Measurements from ENCODE around the gene BNC2.

Gene BNC2

GRCh38 chr9:16873126-16873802, 2.8 kb upstream of the BNC2 start:
- no peaks in the 10 kb centered on the region for H3F3A ChIP-seq (ENCODE audit: insufficient read depth, low read length)
- H3K4me2 ChIP-seq (ENCODE audit: low read depth, low read length), result no peak overlapping the region
- H3K4me3 ChIP-seq (ENCODE audit: low read length), result no peak overlapping the region
- no peaks in the 10 kb centered on the region for H3K27me3 ChIP-seq (replicated peaks; ENCODE audit: insufficient read depth, low read length)
- DNase-seq, result no peak
- no peak overlapping the region for H3K27ac ChIP-seq (ENCODE audit: low read length)
- no peaks in the 10 kb centered on the region for H4K20me1 ChIP-seq (ENCODE audit: insufficient read depth, low read length)
- no peak for TF ChIP-seq EZH2 (optimal IDR thresholded peaks at IDR 0.05; ENCODE audit: low read depth, low read length)
- TF ChIP-seq EZH2phosphoT487 (IDR thresholded peaks at IDR 0.05; ENCODE audit: low read length), result no peak
- TF ChIP-seq CTCF (IDR thresholded peaks at IDR 0.05; ENCODE audit: low read length), result no peak
- H2AFZ ChIP-seq (ENCODE audit: low read length), result no peak overlapping the region
- H3K9me2 ChIP-seq (replicated peaks; ENCODE audit: insufficient read depth, low read length), result no peaks in the 10 kb centered on the region
- H3K9me3 ChIP-seq (replicated peaks; ENCODE audit: insufficient read depth, low read length), result no peaks in the 10 kb centered on the region
- no peaks in the 10 kb centered on the region for H3K36me3 ChIP-seq (replicated peaks; ENCODE audit: insufficient read depth, low read length)
- H3K79me2 ChIP-seq (ENCODE audit: low read length), result no peaks in the 10 kb centered on the region
- H3K9ac ChIP-seq (ENCODE audit: low read length), result no peak overlapping the region
- H3K4me1 ChIP-seq (ENCODE audit: low read length), result no peaks in the 10 kb centered on the region

GRCh38 chr9:16871336-16872151, 1.1 kb upstream of the BNC2 start:
- Histone ChIP-seq H3K79me2 (ENCODE audit: low read length) (no peaks in the 10 kb centered on the region), H3K27me3 (replicated peaks; ENCODE audit: insufficient read depth, low read length) (no peaks in the 10 kb centered on the region), H3K9me2 (replicated peaks; ENCODE audit: insufficient read depth, low read length) (no peaks in the 10 kb centered on the region), H3K4me2 (ENCODE audit: low read depth, low read length) (peak overlapping the region; percentile 59; the same call in 1 of the 2 replicates), H3K4me3 (ENCODE audit: low read length) (peak overlapping the region; percentile 65), H2AFZ (ENCODE audit: low read length) (peak overlapping the region; percentile 63), H4K20me1 (ENCODE audit: insufficient read depth, low read length) (no peaks in the 10 kb centered on the region), H3K27ac (ENCODE audit: low read length) (peak overlapping the region; percentile 55; the same call in 1 of the 2 replicates), H3K9me3 (replicated peaks; ENCODE audit: insufficient read depth, low read length) (no peaks in the 10 kb centered on the region), H3K4me1 (ENCODE audit: low read length) (no peaks in the 10 kb centered on the region), H3K36me3 (replicated peaks; ENCODE audit: insufficient read depth, low read length) (no peaks in the 10 kb centered on the region), H3F3A (ENCODE audit: insufficient read depth, low read length) (no peaks in the 10 kb centered on the region), H3K9ac (ENCODE audit: low read length) (peak overlapping the region; percentile 64; the same call in 1 of the 2 replicates)
- TF ChIP-seq CTCF (IDR thresholded peaks at IDR 0.05; ENCODE audit: low read length), result no peak
- no peak for TF ChIP-seq EZH2phosphoT487 (IDR thresholded peaks at IDR 0.05; ENCODE audit: low read length)
- TF ChIP-seq EZH2 (optimal IDR thresholded peaks at IDR 0.05; ENCODE audit: low read depth, low read length), result no peak
- DNase-seq, result peak; percentile 57

GRCh38 chr9:16869882-16870595, 431 bp downstream of the BNC2 start:
- H2AFZ ChIP-seq (ENCODE audit: low read length), result peak overlapping the region; percentile 63
- no peaks in the 10 kb centered on the region for H4K20me1 ChIP-seq (ENCODE audit: insufficient read depth, low read length)
- no peaks in the 10 kb centered on the region for H3K36me3 ChIP-seq (replicated peaks; ENCODE audit: insufficient read depth, low read length)
- H3F3A ChIP-seq (ENCODE audit: insufficient read depth, low read length), result no peaks in the 10 kb centered on the region
- H3K9me2 ChIP-seq (replicated peaks; ENCODE audit: insufficient read depth, low read length), result no peaks in the 10 kb centered on the region
- H3K9me3 ChIP-seq (replicated peaks; ENCODE audit: insufficient read depth, low read length), result no peaks in the 10 kb centered on the region
- no peaks in the 10 kb centered on the region for H3K79me2 ChIP-seq (ENCODE audit: low read length)
- H3K27me3 ChIP-seq (replicated peaks; ENCODE audit: insufficient read depth, low read length), result no peaks in the 10 kb centered on the region
- H3K4me3 ChIP-seq (ENCODE audit: low read length), result peak overlapping the region; percentile 65
- TF ChIP-seq EZH2 (optimal IDR thresholded peaks at IDR 0.05; ENCODE audit: low read depth, low read length) (no peak), CTCF (IDR thresholded peaks at IDR 0.05; ENCODE audit: low read length) (no peak), EZH2phosphoT487 (IDR thresholded peaks at IDR 0.05; ENCODE audit: low read length) (no peak)
- H3K9ac ChIP-seq (ENCODE audit: low read length), result peak overlapping the region; percentile 64; the same call in 1 of the 2 replicates
- no peaks in the 10 kb centered on the region for H3K4me1 ChIP-seq (ENCODE audit: low read length)
- H3K27ac ChIP-seq (ENCODE audit: low read length), result no peak overlapping the region; the same call in 1 of the 2 replicates
- peak overlapping the region; percentile 52 for H3K4me2 ChIP-seq (ENCODE audit: low read depth, low read length)
- DNase-seq, result no peak

Data from MM.1S (cell line).